SU-DHL-6 (cell line): Measurements from ENCODE around the gene FZD4.

Source experiments
- H2AFZ ChIP-seq: fragments of 200-600 bp; sonication (generic); 2 replicates; pipeline ENCODE4 v1.6.1; 2014; ENCODE audit warnings: low read depth, mild to moderate bottlenecking, moderate library complexity, mixed read lengths, antibody characterized with exemption, low read length; ENCODE audit not compliant: severe bottlenecking
- H3F3A ChIP-seq: fragments of 200-600 bp; shearing (Covaris generic); 2 replicates; pipeline ENCODE4 v1.6.0; 2016; ENCODE audit warnings: antibody characterized with exemption, mild to moderate bottlenecking; ENCODE audit not compliant: insufficient read depth
- H3K27ac ChIP-seq: fragments of 200-600 bp; sonication (generic); 2 replicates; pipeline ENCODE4 v1.5.1; 2016; ENCODE audit warnings: low read depth, mild to moderate bottlenecking, low read length, moderate library complexity, mixed read lengths
- H3K27me3 ChIP-seq: fragments of 200-600 bp; sonication (generic), shearing (Covaris generic); 2 replicates; pipeline ENCODE4 v1.6.0; 2014; ENCODE audit warnings: mild to moderate bottlenecking, low read length
- H3K36me3 ChIP-seq: fragments of 200-600 bp; sonication (generic); 2 replicates; pipeline ENCODE4 v1.6.1; 2014; ENCODE audit warnings: mild to moderate bottlenecking, low read length, mixed read lengths
- H3K4me2 ChIP-seq: fragments of 300-600, 200-600 bp; shearing (Covaris generic), sonication (generic); 2 replicates; pipeline ENCODE4 v1.6.0; 2014; ENCODE audit warnings: low read length, low read depth, mild to moderate bottlenecking; ENCODE audit not compliant: poor library complexity, severe bottlenecking
- H3K4me3 ChIP-seq: fragments of 200-600 bp; sonication (generic); 2 replicates; pipeline ENCODE4 v1.5.1; 2014; ENCODE audit warnings: antibody characterized with exemption, low read length, mild to moderate bottlenecking, mixed read lengths; ENCODE audit not compliant: insufficient read depth, poor library complexity, severe bottlenecking
- H3K79me2 ChIP-seq: fragments of 200-600 bp; sonication (generic); 2 replicates; pipeline ENCODE4 v1.6.1; 2014; ENCODE audit warnings: mild to moderate bottlenecking, low read length, moderate library complexity; ENCODE audit not compliant: insufficient read depth
- H3K9ac ChIP-seq: fragments of 200-600 bp; sonication (generic); 2 replicates; pipeline ENCODE4 v1.7.0; 2014; ENCODE audit warnings: mild to moderate bottlenecking, low read length
- H3K9me2 ChIP-seq: fragments of 200-600 bp; sonication (generic); replicated peaks from 2 replicates; pipeline ENCODE4 v1.6.1; 2014; ENCODE audit warnings: low read length; ENCODE audit not compliant: insufficient read depth
- H3K9me3 ChIP-seq: fragments of 200-600 bp; sonication (generic); 2 replicates; pipeline ENCODE4 v1.6.1; 2014; ENCODE audit warnings: low read length, mixed read lengths; ENCODE audit not compliant: insufficient read depth
- H4K20me1 ChIP-seq: fragments of 200-600 bp; sonication (generic); 2 replicates; pipeline ENCODE4 v1.6.1; 2014; ENCODE audit warnings: low read depth, mild to moderate bottlenecking, antibody characterized with exemption, low read length, moderate library complexity, mixed read lengths
- CTCF ChIP-seq: fragments of 200-600 bp; sonication (generic); IDR thresholded peaks from one replicate; pipeline ENCODE4 v1.5.1; 2017; ENCODE audit warnings: antibody characterized with exemption, mild to moderate bottlenecking, low read length, moderate library complexity; ENCODE audit not compliant: insufficient read depth, poor library complexity, severe bottlenecking
- EZH2phosphoT487 ChIP-seq: fragments of 200-600 bp; sonication (generic), shearing (Covaris generic); conservative IDR thresholded peaks from 2 replicates; pipeline ENCODE4 v1.6.1; 2018; ENCODE audit warnings: mild to moderate bottlenecking, antibody characterized with exemption, low read length, moderate library complexity, mixed read lengths

FZD4 gene

GRCh38 chr11:86983021-86983488 lies 27.9 kb upstream of the FZD4 start:
- Histone ChIP-seq H4K20me1 (no peaks in the 10 kb centered on the region), H3K9ac (no peak overlapping the region), H3K9me2 (no peaks in the 10 kb centered on the region), H3K36me3 (no peaks in the 10 kb centered on the region), H3K4me2 (no peak overlapping the region), H3K27me3 (no peaks in the 10 kb centered on the region), H3K9me3 (no peaks in the 10 kb centered on the region), H3K27ac (no peak overlapping the region), H3K4me3 (no peak overlapping the region), H3F3A (no peaks in the 10 kb centered on the region), H3K79me2 (no peaks in the 10 kb centered on the region), H2AFZ (no peak overlapping the region)
- TF ChIP-seq CTCF, result no peak
- TF ChIP-seq EZH2phosphoT487, result no peak

- Histone ChIP-seq H3K9ac (no peak overlapping the region), H2AFZ (no peak overlapping the region), H3K4me2 (no peak overlapping the region), H3K27me3 (no peaks in the 10 kb centered on the region), H3K9me3 (no peaks in the 10 kb centered on the region), H3K27ac (no peak overlapping the region), H3K36me3 (no peaks in the 10 kb centered on the region), H3K4me3 (no peak overlapping the region), H3K9me2 (no peaks in the 10 kb centered on the region), H3K79me2 (no peaks in the 10 kb centered on the region), H4K20me1 (no peaks in the 10 kb centered on the region), H3F3A (no peaks in the 10 kb centered on the region)
- TF ChIP-seq EZH2phosphoT487, result no peak
- no peak for TF ChIP-seq CTCF
These were observed 26.8 kb upstream of the FZD4 start for GRCh38 chr11:86981777-86982540.

- H3K4me3 ChIP-seq, result no peak overlapping the region
- H4K20me1 ChIP-seq, result no peaks in the 10 kb centered on the region
- H3K9me3 ChIP-seq, result no peaks in the 10 kb centered on the region
- H3F3A ChIP-seq, result no peaks in the 10 kb centered on the region
- no peak overlapping the region for H3K9ac ChIP-seq
- no peaks in the 10 kb centered on the region for H3K79me2 ChIP-seq
- no peaks in the 10 kb centered on the region for H3K27me3 ChIP-seq
- no peak overlapping the region for H3K27ac ChIP-seq
- no peak overlapping the region for H3K4me2 ChIP-seq
- no peaks in the 10 kb centered on the region for H3K36me3 ChIP-seq
- no peaks in the 10 kb centered on the region for H3K9me2 ChIP-seq
- TF ChIP-seq EZH2phosphoT487 (no peak), CTCF (no peak)
- no peak overlapping the region for H2AFZ ChIP-seq
These were observed 25.0 kb upstream of the FZD4 start for GRCh38 chr11:86980086-86980796.
